Ishikawa (cell line): ENCODE data around the gene ESYT1.

Experiments
- CEBPB ChIP-seq: IDR thresholded peaks from 2 replicates; pipeline ENCODE4 v1.6.1; 2012
- CREB1 ChIP-seq: IDR thresholded peaks from 2 replicates; pipeline ENCODE4 v1.6.1; 2012; ENCODE audit warnings: low read depth
- EGR1 ChIP-seq: IDR thresholded peaks from 2 replicates; pipeline ENCODE4 v1.6.1; 2012
- EP300 ChIP-seq: IDR thresholded peaks from 2 replicates; pipeline ENCODE4 v1.6.1; 2012; ENCODE audit warnings: borderline replicate concordance
- FOXM1 ChIP-seq: IDR thresholded peaks from 2 replicates; pipeline ENCODE4 v1.6.1; 2012; ENCODE audit warnings: low read depth, borderline replicate concordance
- NFIC ChIP-seq: IDR thresholded peaks from 2 replicates; pipeline ENCODE4 v1.6.1; 2012
- RAD21 ChIP-seq: IDR thresholded peaks from 2 replicates; pipeline ENCODE4 v1.6.1; 2012; ENCODE audit warnings: low read depth
- TAF1 ChIP-seq: IDR thresholded peaks from 2 replicates; pipeline ENCODE4 v1.6.1; 2012; ENCODE audit warnings: low read depth, mild to moderate bottlenecking
- TCF12 ChIP-seq: IDR thresholded peaks from 2 replicates; pipeline ENCODE4 v1.6.1; 2012; ENCODE audit warnings: low read depth
- TEAD4 ChIP-seq: IDR thresholded peaks from 2 replicates; pipeline ENCODE4 v1.6.1; 2012
- YY1 ChIP-seq: IDR thresholded peaks from 2 replicates; pipeline ENCODE4 v1.6.1; 2012; ENCODE audit warnings: low read depth
- ZBTB7A ChIP-seq: IDR thresholded peaks from 2 replicates; pipeline ENCODE4 v1.6.1; 2012; ENCODE audit warnings: low read depth
- TF ChIP-seq, protein P1 (sequence below): IDR thresholded peaks from 2 replicates; pipeline ENCODE4 v1.6.1; 2012; ENCODE audit warnings: low read depth, mild to moderate bottlenecking
- TF ChIP-seq, protein P2 (sequence below): IDR thresholded peaks from 2 replicates; pipeline ENCODE4 v1.6.1; 2012
- TF ChIP-seq, protein P3 (sequence below): IDR thresholded peaks from 2 replicates; pipeline ENCODE4 v1.6.1; 2012

ESYT1 gene

DNA sequence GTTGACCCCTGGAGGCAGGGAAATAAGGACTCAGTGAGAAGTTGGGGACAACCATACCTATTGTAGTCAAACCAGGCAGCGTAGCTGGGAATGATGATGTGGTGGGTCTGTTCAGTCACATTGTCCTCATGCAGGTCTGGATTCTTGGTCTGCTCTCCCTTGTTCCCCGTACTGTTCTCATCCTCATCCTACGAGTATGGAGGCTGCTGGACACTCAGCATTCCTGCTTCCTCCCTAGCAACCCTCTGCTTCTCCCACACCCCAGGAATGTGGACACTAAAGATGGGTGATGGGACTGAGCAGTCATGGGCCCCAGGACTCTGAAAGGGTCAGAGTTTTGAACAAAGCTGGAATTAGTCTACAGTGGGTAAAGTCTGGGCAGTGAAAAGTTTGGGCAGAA is 50.3 kb downstream of the ESYT1 start:
- TF ChIP-seq, protein P1, sequence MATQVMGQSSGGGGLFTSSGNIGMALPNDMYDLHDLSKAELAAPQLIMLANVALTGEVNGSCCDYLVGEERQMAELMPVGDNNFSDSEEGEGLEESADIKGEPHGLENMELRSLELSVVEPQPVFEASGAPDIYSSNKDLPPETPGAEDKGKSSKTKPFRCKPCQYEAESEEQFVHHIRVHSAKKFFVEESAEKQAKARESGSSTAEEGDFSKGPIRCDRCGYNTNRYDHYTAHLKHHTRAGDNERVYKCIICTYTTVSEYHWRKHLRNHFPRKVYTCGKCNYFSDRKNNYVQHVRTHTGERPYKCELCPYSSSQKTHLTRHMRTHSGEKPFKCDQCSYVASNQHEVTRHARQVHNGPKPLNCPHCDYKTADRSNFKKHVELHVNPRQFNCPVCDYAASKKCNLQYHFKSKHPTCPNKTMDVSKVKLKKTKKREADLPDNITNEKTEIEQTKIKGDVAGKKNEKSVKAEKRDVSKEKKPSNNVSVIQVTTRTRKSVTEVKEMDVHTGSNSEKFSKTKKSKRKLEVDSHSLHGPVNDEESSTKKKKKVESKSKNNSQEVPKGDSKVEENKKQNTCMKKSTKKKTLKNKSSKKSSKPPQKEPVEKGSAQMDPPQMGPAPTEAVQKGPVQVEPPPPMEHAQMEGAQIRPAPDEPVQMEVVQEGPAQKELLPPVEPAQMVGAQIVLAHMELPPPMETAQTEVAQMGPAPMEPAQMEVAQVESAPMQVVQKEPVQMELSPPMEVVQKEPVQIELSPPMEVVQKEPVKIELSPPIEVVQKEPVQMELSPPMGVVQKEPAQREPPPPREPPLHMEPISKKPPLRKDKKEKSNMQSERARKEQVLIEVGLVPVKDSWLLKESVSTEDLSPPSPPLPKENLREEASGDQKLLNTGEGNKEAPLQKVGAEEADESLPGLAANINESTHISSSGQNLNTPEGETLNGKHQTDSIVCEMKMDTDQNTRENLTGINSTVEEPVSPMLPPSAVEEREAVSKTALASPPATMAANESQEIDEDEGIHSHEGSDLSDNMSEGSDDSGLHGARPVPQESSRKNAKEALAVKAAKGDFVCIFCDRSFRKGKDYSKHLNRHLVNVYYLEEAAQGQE = no peak
- TF ChIP-seq, protein P2, sequence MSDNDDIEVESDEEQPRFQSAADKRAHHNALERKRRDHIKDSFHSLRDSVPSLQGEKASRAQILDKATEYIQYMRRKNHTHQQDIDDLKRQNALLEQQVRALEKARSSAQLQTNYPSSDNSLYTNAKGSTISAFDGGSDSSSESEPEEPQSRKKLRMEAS = no peak
- no peak for TF ChIP-seq TCF12
- TF ChIP-seq TAF1 = no peak
- no peak for TF ChIP-seq YY1
- no peak for TF ChIP-seq CREB1
- no peak for TF ChIP-seq FOXM1
- no peak for TF ChIP-seq RAD21
- TF ChIP-seq NFIC = no peak
- TF ChIP-seq ZBTB7A = no peak
- no peak for TF ChIP-seq TEAD4
- TF ChIP-seq, protein P3, sequence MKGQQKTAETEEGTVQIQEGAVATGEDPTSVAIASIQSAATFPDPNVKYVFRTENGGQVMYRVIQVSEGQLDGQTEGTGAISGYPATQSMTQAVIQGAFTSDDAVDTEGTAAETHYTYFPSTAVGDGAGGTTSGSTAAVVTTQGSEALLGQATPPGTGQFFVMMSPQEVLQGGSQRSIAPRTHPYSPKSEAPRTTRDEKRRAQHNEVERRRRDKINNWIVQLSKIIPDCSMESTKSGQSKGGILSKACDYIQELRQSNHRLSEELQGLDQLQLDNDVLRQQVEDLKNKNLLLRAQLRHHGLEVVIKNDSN = no peak
- TF ChIP-seq EP300 = no peak
- no peak for TF ChIP-seq EGR1
- no peak for TF ChIP-seq CEBPB

DNA sequence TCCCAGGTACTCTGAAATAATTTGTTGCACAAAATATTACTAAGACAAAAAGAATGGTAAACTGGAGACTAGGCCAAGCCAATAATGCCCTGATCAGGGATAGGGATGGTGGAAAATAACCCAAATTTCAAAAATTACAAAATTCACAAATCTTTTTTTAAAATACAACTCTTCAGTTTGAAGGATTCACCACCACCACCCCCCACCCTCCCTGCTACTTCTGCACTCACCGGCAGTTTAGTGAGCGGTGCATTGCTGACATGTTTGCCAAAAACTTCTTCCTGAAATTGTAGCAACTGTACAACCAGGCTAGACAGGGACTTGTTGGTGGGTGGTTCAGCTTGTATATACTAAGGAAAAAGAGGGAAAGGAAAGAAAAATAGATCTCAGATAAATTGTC is 58.9 kb downstream of the ESYT1 start:
- TF ChIP-seq TAF1 (no peak), TEAD4 (no peak), YY1 (no peak), EGR1 (no peak), TCF12 (no peak), FOXM1 (no peak), CEBPB (no peak), CREB1 (no peak), RAD21 (no peak), NFIC (no peak), ZBTB7A (no peak), EP300 (no peak)
- TF ChIP-seq, protein P2 = no peak
- TF ChIP-seq, protein P1 = no peak
- TF ChIP-seq, protein P3 = no peak

DNA sequence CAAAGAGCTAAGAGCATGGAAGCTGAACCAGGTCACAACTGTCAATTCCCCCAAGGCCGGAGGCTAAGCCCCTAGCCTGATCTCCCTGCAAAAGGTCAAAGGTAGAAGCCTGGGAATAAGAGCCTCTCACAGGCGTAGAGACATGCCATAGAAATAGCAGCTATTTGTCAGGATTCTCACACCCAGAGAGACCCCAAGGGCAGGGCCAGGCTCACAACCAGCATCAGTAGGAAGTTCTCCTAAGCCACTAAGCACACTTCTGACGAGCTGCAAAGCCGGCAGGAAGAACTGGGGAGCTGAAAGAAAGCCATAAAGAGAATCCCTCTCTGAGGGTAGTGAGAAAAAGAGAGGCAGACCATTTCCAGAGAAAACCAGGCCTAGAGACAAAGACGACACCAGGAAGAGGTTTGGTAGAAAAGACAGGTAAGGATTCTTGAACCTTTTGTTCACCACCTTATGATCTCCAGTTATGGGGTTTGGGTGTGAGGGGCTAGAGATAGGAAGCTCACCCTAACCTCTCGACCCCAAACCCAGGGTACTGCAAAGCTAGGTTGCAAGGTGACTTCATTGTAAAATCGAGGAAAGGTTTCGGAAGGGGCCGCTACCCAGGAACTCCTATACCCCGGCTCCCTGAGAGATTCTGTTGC is 60.2 kb downstream of the ESYT1 start:
- TF ChIP-seq CEBPB (no peak), TAF1 (no peak; the same call in 1 of the 2 replicates), YY1 (no peak), TCF12 (no peak), ZBTB7A (no peak), CREB1 (no peak), NFIC (no peak), EP300 (no peak), EGR1 (no peak), RAD21 (no peak), FOXM1 (no peak), TEAD4 (no peak)
- TF ChIP-seq, protein P2 = no peak
- TF ChIP-seq, protein P1 = no peak
- TF ChIP-seq, protein P3 = no peak
